Lung (tissue), 12 donors: ENCODE results near the gene FOXD3. TPM values are rescaled to one million over a fixed set of nuclear protein-coding genes. Genes with fewer than 3 reads are reported as not detected.

Experiments
- ATAC-seq: fragments of 200-7000 bp; cut with Tn5 transposase; one replicate; pipeline ENCODE4 v1.9.1; 2020; ENCODE audit warnings: moderate number of reproducible peaks; ENCODE audit not compliant: insufficient read depth, low FRiP score
- DNase-seq, 3 donors: peaks; one replicate each; pipeline ENCODE4 v3.0.0-alpha.2; 2013 to 2017
- H3K27ac ChIP-seq, 2 donors: one replicate each; pipeline ENCODE4 v1.5.1; 2013; ENCODE audit warnings: mild to moderate bottlenecking in 2 of 2, moderate library complexity in 2 of 2, control low read depth in 1 of 2, inconsistent platforms in 1 of 2, low read depth in 1 of 2, low read length in 1 of 2
- H3K27me3 ChIP-seq, 3 donors: one replicate each; pipeline ENCODE4 v1.5.1; 2013; ENCODE audit warnings: low read length in 2 of 3; ENCODE audit not compliant: control insufficient read depth in 3 of 3, insufficient read depth in 3 of 3
- H3K36me3 ChIP-seq, 4 donors: one replicate each; pipeline ENCODE4 v1.5.1; 2013; ENCODE audit warnings: low read length in 4 of 4, mild to moderate bottlenecking in 1 of 4, moderate library complexity in 1 of 4; ENCODE audit not compliant: control insufficient read depth in 4 of 4, insufficient read depth in 4 of 4
- H3K4me1 ChIP-seq, 5 donors: one replicate each; pipeline ENCODE4 v1.5.1; 2013; ENCODE audit warnings: low read length in 5 of 5, mild to moderate bottlenecking in 2 of 5, moderate library complexity in 1 of 5; ENCODE audit not compliant: control insufficient read depth in 5 of 5, insufficient read depth in 5 of 5
- H3K4me3 ChIP-seq: one replicate; pipeline ENCODE4 v1.5.1; 2013; ENCODE audit warnings: mild to moderate bottlenecking, control low read depth, moderate library complexity
- H3K9ac ChIP-seq, 2 donors: one replicate each; pipeline ENCODE4 v1.5.1; 2013; ENCODE audit warnings: low read length in 2 of 2, control low read depth in 1 of 2; ENCODE audit not compliant: insufficient read depth in 1 of 2
- H3K9me3 ChIP-seq, 4 donors: one replicate each; pipeline ENCODE4 v1.5.1; 2013; ENCODE audit warnings: low read length in 3 of 4, mild to moderate bottlenecking in 1 of 4, moderate library complexity in 1 of 4; ENCODE audit not compliant: control insufficient read depth in 4 of 4, insufficient read depth in 3 of 4
- WGBS, 2 donors: extraction: QIAGEN DNeasy Blood & Tissue Kit; methylation state at CpG; one replicate each; pipeline ENCODE4 v1.1.7; 2013; 5-methylcytosine and 5-hydroxymethylcytosine counted together
- polyA plus RNA-seq, 2 donors: library from polyadenylated mRNA; stranded (reverse); fragments of 200-250 nt; gene quantifications; one replicate each; pipeline ENCODE4 v1.2.1, GENCODE V29; 2013
- total RNA-seq, 2 donors: library from RNA; depleted of rRNA in 1 of 2; stranded (reverse); fragments of >200 nt in 1 of 2; gene quantifications; one replicate each; pipeline ENCODE4 v1.2.1, GENCODE V29; 2014 to 2021
- TF ChIP-seq, protein P1 (sequence below): IDR thresholded peaks from 2 replicates; pipeline ENCODE4 v1.5.1; 2012; ENCODE audit warnings: mild to moderate bottlenecking; ENCODE audit errors: control extremely low read depth, extremely low read depth
- donor health status: control.
- donor health status: control.
- donor health status: Bipolar disorder and iron deficiency.
- donor health status: healthy.
- donor health status: DM: yes; HTN: yes; CAD: no.

FOXD3 gene
- total and polyA plus RNA-seq, 4 donors, result 0.01 to 0.26 TPM; not detected in 2

DNA sequence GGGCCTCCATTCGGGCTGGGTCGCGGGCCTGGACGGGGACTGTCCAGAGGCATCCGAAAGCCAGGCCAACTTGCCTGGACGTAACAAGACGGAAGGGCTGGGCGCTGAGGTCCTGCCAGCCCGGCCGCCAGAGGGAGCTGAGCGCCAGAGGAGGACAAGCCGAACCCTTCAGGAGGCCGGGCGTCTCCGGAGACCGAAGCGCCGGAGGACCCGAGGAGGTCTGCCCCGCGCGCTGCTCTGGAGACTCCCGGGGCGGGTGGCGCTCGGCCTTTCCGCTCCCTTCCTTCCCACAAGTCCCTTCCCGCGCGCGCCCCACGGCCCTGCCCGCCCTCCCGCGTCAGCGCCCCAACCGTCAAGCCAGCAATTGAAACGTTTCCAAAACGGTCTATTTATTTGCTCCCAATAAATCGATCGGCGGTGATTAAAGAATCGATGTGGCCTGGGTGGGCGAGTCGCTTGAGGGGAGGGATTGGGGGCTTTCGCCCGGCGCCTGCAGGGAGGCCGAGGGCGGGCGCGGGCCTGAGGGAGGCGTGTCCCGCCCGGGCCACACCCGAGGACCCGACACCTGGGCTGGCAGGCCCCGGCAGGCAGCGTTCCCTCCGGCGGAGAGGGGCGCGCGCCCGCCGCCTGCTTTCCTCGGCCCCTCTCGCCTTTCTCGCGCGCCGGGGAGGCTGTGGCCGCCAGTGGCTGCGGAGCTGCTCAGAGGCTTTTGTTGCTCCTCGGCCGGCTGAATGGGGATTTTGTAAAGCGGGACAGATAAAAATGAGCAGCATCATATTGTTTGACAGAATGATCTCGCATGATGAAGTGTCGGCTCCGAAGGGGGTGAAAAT lies 5.2 kb upstream of the FOXD3 start:
- WGBS, 2 donors, result 1 to 2% methylated on average over 74 to 80 of the region's 80 CpGs
- peak; percentile 78 for ATAC-seq
- H3K9me3 ChIP-seq, result peaks cover 0 to 20% (median 0%) of the 10 kb centered on the region in 4 donors
- DNase-seq, result peak in 2 of 3 donors; percentile 54 to 65
- no peak overlapping the region for H3K9ac ChIP-seq
- peaks cover 0 to 11% (median 0%) of the 10 kb centered on the region in 5 donors for H3K4me1 ChIP-seq
- H3K4me3 ChIP-seq, result no peak overlapping the region
- TF ChIP-seq, protein P1, sequence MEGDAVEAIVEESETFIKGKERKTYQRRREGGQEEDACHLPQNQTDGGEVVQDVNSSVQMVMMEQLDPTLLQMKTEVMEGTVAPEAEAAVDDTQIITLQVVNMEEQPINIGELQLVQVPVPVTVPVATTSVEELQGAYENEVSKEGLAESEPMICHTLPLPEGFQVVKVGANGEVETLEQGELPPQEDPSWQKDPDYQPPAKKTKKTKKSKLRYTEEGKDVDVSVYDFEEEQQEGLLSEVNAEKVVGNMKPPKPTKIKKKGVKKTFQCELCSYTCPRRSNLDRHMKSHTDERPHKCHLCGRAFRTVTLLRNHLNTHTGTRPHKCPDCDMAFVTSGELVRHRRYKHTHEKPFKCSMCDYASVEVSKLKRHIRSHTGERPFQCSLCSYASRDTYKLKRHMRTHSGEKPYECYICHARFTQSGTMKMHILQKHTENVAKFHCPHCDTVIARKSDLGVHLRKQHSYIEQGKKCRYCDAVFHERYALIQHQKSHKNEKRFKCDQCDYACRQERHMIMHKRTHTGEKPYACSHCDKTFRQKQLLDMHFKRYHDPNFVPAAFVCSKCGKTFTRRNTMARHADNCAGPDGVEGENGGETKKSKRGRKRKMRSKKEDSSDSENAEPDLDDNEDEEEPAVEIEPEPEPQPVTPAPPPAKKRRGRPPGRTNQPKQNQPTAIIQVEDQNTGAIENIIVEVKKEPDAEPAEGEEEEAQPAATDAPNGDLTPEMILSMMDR, result peak; percentile 23
- H3K27me3 ChIP-seq, result peaks cover 0 to 96% (median 81%) of the 10 kb centered on the region in 3 donors
- H3K27ac ChIP-seq, result no peak overlapping the region
- H3K36me3 ChIP-seq, result no peaks in the 10 kb centered on the region

DNA sequence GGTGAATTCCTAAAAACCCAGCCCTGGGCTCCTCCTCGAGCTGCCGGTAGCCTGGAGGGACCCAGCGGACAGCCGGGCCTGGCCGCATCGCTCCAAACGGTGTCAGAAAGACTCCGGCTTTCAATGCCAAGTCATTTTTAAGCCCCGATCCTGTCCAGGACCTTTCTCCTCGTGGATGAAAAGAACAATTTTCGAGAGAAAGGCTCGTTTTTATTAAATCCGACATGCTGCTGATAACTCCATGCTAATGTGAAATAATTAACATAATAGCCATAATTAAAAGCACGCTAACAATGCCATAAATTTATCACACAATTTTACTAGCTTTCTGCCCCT lies 4.6 kb upstream of the FOXD3 start:
- no peak for ATAC-seq
- Histone ChIP-seq H3K9ac (no peak overlapping the region), H3K4me3 (no peak overlapping the region), H3K4me1 (peaks cover 0 to 16% (median 0%) of the 10 kb centered on the region in 5 donors), H3K36me3 (no peaks in the 10 kb centered on the region), H3K27me3 (peaks cover 0 to 94% (median 82%) of the 10 kb centered on the region in 3 donors), H3K27ac (no peak overlapping the region), H3K9me3 (peaks cover 0 to 20% (median 0%) of the 10 kb centered on the region in 4 donors)
- TF ChIP-seq, protein P1, result no peak
- 8 to 13% methylated on average over 14 of the region's 14 CpGs for WGBS, 2 donors
- no peak for DNase-seq

- Histone ChIP-seq H3K27ac (no peak overlapping the region), H3K9me3 (peaks cover 0 to 23% (median 0%) of the 10 kb centered on the region in 4 donors), H3K4me3 (no peak overlapping the region), H3K4me1 (peaks cover 0 to 16% (median 0%) of the 10 kb centered on the region in 5 donors), H3K36me3 (no peaks in the 10 kb centered on the region), H3K27me3 (peaks cover 0 to 90% (median 77%) of the 10 kb centered on the region in 3 donors), H3K9ac (no peak overlapping the region)
- DNase-seq, result peak in 1 of 3 donors; percentile 20
- 16 to 18% methylated on average over 28 of the region's 28 CpGs for WGBS, 2 donors
- ATAC-seq, result no peak
- TF ChIP-seq, protein P1, result no peak
Measured at GRCh38 chr1:63318201-63318979, 4.0 kb upstream of the FOXD3 start.
